CD8-positive, alpha-beta memory T cell (primary cell): ENCODE results near the gene RING1. TPM values are rescaled to one million over a fixed set of nuclear protein-coding genes. Genes with fewer than 3 reads are reported as not detected.

Experiments used
- CTCF ChIA-PET: fragments of 350-600 bp; sonication (Branson Sonifier 250); formaldehyde crosslinking; loops from one replicate; lab custom pipeline; 2021; ENCODE audit warnings: antibody characterized with exemption; lab: Charles Lee
- POLR2A ChIA-PET: fragments of 350-600 bp; sonication (Branson Sonifier 250); formaldehyde crosslinking; loops from one replicate; lab custom pipeline; 2021; ENCODE audit warnings: antibody characterized with exemption; lab: Charles Lee
- DNase-seq, 5 donors: peaks; one replicate each; pipeline versions ENCODE4 v3.0.0 to v3.0.0-alpha.2; 2020 to 2022; ENCODE audit warnings: mixed read lengths in 1 of 5
- H3K27ac ChIP-seq: one replicate; pipeline ENCODE4 v1.7.0; 2013; ENCODE audit warnings: low read depth, mild to moderate bottlenecking, low read length, moderate library complexity
- H3K27me3 ChIP-seq: 2 replicates; pipeline ENCODE4 v1.7.0; 2013; ENCODE audit warnings: low read length, mild to moderate bottlenecking; ENCODE audit not compliant: insufficient read depth, poor library complexity, severe bottlenecking
- H3K36me3 ChIP-seq: 2 replicates; pipeline ENCODE4 v1.7.0; 2013; ENCODE audit warnings: mild to moderate bottlenecking, low read length, moderate library complexity; ENCODE audit not compliant: insufficient read depth
- H3K4me1 ChIP-seq: 2 replicates; pipeline ENCODE4 v1.7.0; 2013; ENCODE audit warnings: mild to moderate bottlenecking, low read length, moderate library complexity; ENCODE audit not compliant: insufficient read depth
- H3K4me3 ChIP-seq: 2 replicates; pipeline ENCODE4 v1.7.0; 2013; ENCODE audit warnings: mild to moderate bottlenecking, low read length
- H3K9me3 ChIP-seq: 2 replicates; pipeline ENCODE4 v1.7.0; 2013; ENCODE audit warnings: mild to moderate bottlenecking, low read length
- H3K27ac Mint-ChIP-seq, 8 donors: one replicate each; pipeline ENCODE4 v1.8.0; 2020 to 2021; ENCODE audit warnings: mixed read lengths in 8 of 8, mild to moderate bottlenecking in 6 of 8, inconsistent platforms in 3 of 8, moderate library complexity in 3 of 8
- H3K27me3 Mint-ChIP-seq, 2 donors: one replicate each; pipeline ENCODE4 v1.8.0; 2020 to 2021; ENCODE audit warnings: mixed read lengths in 2 of 2, mild to moderate bottlenecking in 1 of 2, moderate library complexity in 1 of 2
- H3K36me3 Mint-ChIP-seq, 3 donors: one replicate each; pipeline ENCODE4 v1.8.0; 2020 to 2021; ENCODE audit warnings: mixed read lengths in 3 of 3, inconsistent platforms in 1 of 3, mild to moderate bottlenecking in 1 of 3
- H3K4me1 Mint-ChIP-seq, 3 donors: one replicate each; pipeline ENCODE4 v1.8.0; 2020 to 2021; ENCODE audit warnings: mixed read lengths in 3 of 3, inconsistent platforms in 1 of 3, mild to moderate bottlenecking in 1 of 3
- H3K4me3 Mint-ChIP-seq, 7 donors: one replicate each; pipeline ENCODE4 v1.8.0; 2020 to 2021; ENCODE audit warnings: mixed read lengths in 7 of 7, mild to moderate bottlenecking in 6 of 7, moderate library complexity in 4 of 7, inconsistent platforms in 2 of 7
- H3K9me3 Mint-ChIP-seq, 5 donors: one replicate each; pipeline ENCODE4 v1.8.0; 2020 to 2022; ENCODE audit warnings: mixed read lengths in 5 of 5, mild to moderate bottlenecking in 3 of 5, moderate library complexity in 2 of 5, inconsistent platforms in 1 of 5
- polyA plus RNA-seq: library from polyadenylated mRNA; unstranded; fragments of 300-500 nt; fragmentation: Illumina TruSeq; gene quantifications from one replicate; pipeline ENCODE4 v1.2.3, GENCODE V29; 2021
- total RNA-seq, 2 experiments: library from RNA; stranded (reverse); gene quantifications; one replicate each; pipeline ENCODE4 v1.2.3, GENCODE V29; 2021

RING1 gene
- total and polyA plus RNA-seq, 3 experiments from 2014 or later, result 10.1 to 47.0 (median 43.1) TPM

GRCh38 chr6:33169291-33170175 lies 38.8 kb upstream of the RING1 start:
- ChIA-PET CTCF (no interaction called here), POLR2A (no interaction called here)
- H3K4me3 ChIP-seq, result no peak overlapping the region
- Mint-ChIP-seq H3K36me3 (no peaks in the 10 kb centered on the region), H3K4me3 (peak overlapping the region in 1 of 7 donors; percentile 71), H3K27me3 (peaks cover 3 to 23% of the 10 kb centered on the region in 2 donors), H3K4me1 (no peaks in the 10 kb centered on the region), H3K9me3 (no peaks in the 10 kb centered on the region), H3K27ac (peak overlapping the region in 2 of 8 donors; percentile 12 to 77)
- no peaks in the 10 kb centered on the region for H3K36me3 ChIP-seq
- peak in 1 of 5 donors; percentile 34 for DNase-seq
- no peaks in the 10 kb centered on the region for H3K9me3 ChIP-seq
- no peaks in the 10 kb centered on the region for H3K27me3 ChIP-seq
- no peak overlapping the region for H3K27ac ChIP-seq
- no peaks in the 10 kb centered on the region for H3K4me1 ChIP-seq

- Mint-ChIP-seq H3K4me3 (no peak overlapping the region), H3K36me3 (no peaks in the 10 kb centered on the region), H3K9me3 (no peaks in the 10 kb centered on the region), H3K27me3 (peaks cover 6 to 32% of the 10 kb centered on the region in 2 donors), H3K27ac (no peak overlapping the region), H3K4me1 (no peaks in the 10 kb centered on the region)
- H3K4me3 ChIP-seq, result no peak overlapping the region
- ChIA-PET CTCF (no interaction called here), POLR2A (no interaction called here)
- no peaks in the 10 kb centered on the region for H3K9me3 ChIP-seq
- H3K27me3 ChIP-seq, result no peaks in the 10 kb centered on the region
- no peaks in the 10 kb centered on the region for H3K4me1 ChIP-seq
- DNase-seq, result no peak
- no peak overlapping the region for H3K27ac ChIP-seq
- no peaks in the 10 kb centered on the region for H3K36me3 ChIP-seq
Measured at GRCh38 chr6:33170176-33171015, 37.9 kb upstream of the RING1 start.

- no peaks in the 10 kb centered on the region for H3K4me1 Mint-ChIP-seq
- H3K4me3 ChIP-seq, result no peak overlapping the region
- no peaks in the 10 kb centered on the region for H3K4me1 ChIP-seq
- H3K9me3 Mint-ChIP-seq, result no peaks in the 10 kb centered on the region
- peak in 1 of 5 donors; percentile 40 for DNase-seq
- H3K9me3 ChIP-seq, result no peaks in the 10 kb centered on the region
- ChIA-PET POLR2A (no interaction called here), CTCF (interaction anchor here (0.7 kb wide), 1 partner anchor 18 kb away, joined by 3 read pairs; no protein-coding TSS in a partner anchor)
- H3K27ac ChIP-seq, result no peak overlapping the region
- H3K36me3 Mint-ChIP-seq, result no peaks in the 10 kb centered on the region
- no peaks in the 10 kb centered on the region for H3K27me3 ChIP-seq
- no peak overlapping the region for H3K4me3 Mint-ChIP-seq
- peaks cover 8 to 34% of the 10 kb centered on the region in 2 donors for H3K27me3 Mint-ChIP-seq
- peak overlapping the region in 1 of 8 donors; percentile 38 for H3K27ac Mint-ChIP-seq
- H3K36me3 ChIP-seq, result no peaks in the 10 kb centered on the region
Measured at GRCh38 chr6:33171016-33171879, 37.1 kb upstream of the RING1 start.

- H3K9me3 Mint-ChIP-seq, result no peaks in the 10 kb centered on the region
Measured at GRCh38 chr6:33171880-33172687, 36.2 kb upstream of the RING1 start.

GRCh38 chr6:33172688-33173534 lies 35.4 kb upstream of the RING1 start:
- no peaks in the 10 kb centered on the region for H3K9me3 Mint-ChIP-seq
- H3K36me3 ChIP-seq, result no peaks in the 10 kb centered on the region
- CTCF ChIA-PET, result interaction anchor here (1.2 to 2.0 kb wide), 2 partner anchors 24 to 75 kb away, joined by 4 to 5 read pairs; no protein-coding TSS in a partner anchor
- H3K4me3 Mint-ChIP-seq, result no peak overlapping the region
- H3K4me1 ChIP-seq, result no peaks in the 10 kb centered on the region
- H3K36me3 Mint-ChIP-seq, result no peaks in the 10 kb centered on the region
- H3K27ac Mint-ChIP-seq, result peak overlapping the region in 2 of 8 donors; percentile 38 to 91
- peak in 1 of 5 donors; percentile 44 for DNase-seq
- no peaks in the 10 kb centered on the region for H3K9me3 ChIP-seq
- H3K4me1 Mint-ChIP-seq, result no peaks in the 10 kb centered on the region
- H3K27me3 ChIP-seq, result no peaks in the 10 kb centered on the region
- no peak overlapping the region for H3K4me3 ChIP-seq
- POLR2A ChIA-PET, result no interaction called here
- peaks cover 8 to 38% of the 10 kb centered on the region in 2 donors for H3K27me3 Mint-ChIP-seq
- H3K27ac ChIP-seq, result no peak overlapping the region

More at GRCh38 chr6:33171880-33172687, 36.2 kb upstream of the RING1 start:
- no peak for DNase-seq
- H3K27ac ChIP-seq, result no peak overlapping the region
- H3K36me3 ChIP-seq, result no peaks in the 10 kb centered on the region
- no peak overlapping the region for H3K4me3 ChIP-seq
- H3K27ac Mint-ChIP-seq, result peak overlapping the region in 2 of 8 donors; percentile 29 to 38
- H3K36me3 Mint-ChIP-seq, result no peaks in the 10 kb centered on the region
- no peaks in the 10 kb centered on the region for H3K9me3 ChIP-seq
- no peaks in the 10 kb centered on the region for H3K27me3 ChIP-seq
- H3K4me1 Mint-ChIP-seq, result no peaks in the 10 kb centered on the region
- ChIA-PET CTCF (interaction anchor here (0.7 to 1.2 kb wide), 2 partner anchors 19 to 76 kb away, joined by 3 to 4 read pairs; no protein-coding TSS in a partner anchor), POLR2A (no interaction called here)
- no peaks in the 10 kb centered on the region for H3K4me1 ChIP-seq
- H3K4me3 Mint-ChIP-seq, result no peak overlapping the region
- peaks cover 8 to 35% of the 10 kb centered on the region in 2 donors for H3K27me3 Mint-ChIP-seq

GRCh38 chr6:33173535-33174180 lies 34.6 kb upstream of the RING1 start:
- Histone ChIP-seq H3K4me3 (no peak overlapping the region), H3K9me3 (no peaks in the 10 kb centered on the region), H3K4me1 (no peaks in the 10 kb centered on the region), H3K27ac (no peak overlapping the region), H3K36me3 (no peaks in the 10 kb centered on the region), H3K27me3 (no peaks in the 10 kb centered on the region)
- no peaks in the 10 kb centered on the region for H3K9me3 Mint-ChIP-seq
- H3K27me3 Mint-ChIP-seq, result peaks cover 8 to 40% of the 10 kb centered on the region in 2 donors
- ChIA-PET CTCF (interaction anchor here (2.0 kb wide), 1 partner anchor 24 kb away, joined by 5 read pairs; no protein-coding TSS in a partner anchor), POLR2A (no interaction called here)
- peak in 1 of 5 donors; percentile 30 for DNase-seq
- no peak overlapping the region for H3K4me3 Mint-ChIP-seq
- H3K27ac Mint-ChIP-seq, result no peak overlapping the region
- H3K36me3 Mint-ChIP-seq, result no peaks in the 10 kb centered on the region
- no peaks in the 10 kb centered on the region for H3K4me1 Mint-ChIP-seq
